Mammary microvascular endothelial cell (primary cell): ENCODE data around the gene ACACB. TPM values are rescaled to one million over a fixed set of nuclear protein-coding genes. Genes with fewer than 3 reads are reported as not detected.

Experiments
- total RNA-seq: library from RNA; depleted of rRNA; stranded (reverse); fragments of >200 nt; gene quantifications from 2 replicates; pipeline ENCODE4 v1.2.3, GENCODE V29; 2015

The ACACB gene
- 1.1 and 3.1 TPM in 2 replicates for total RNA-seq

DNA sequence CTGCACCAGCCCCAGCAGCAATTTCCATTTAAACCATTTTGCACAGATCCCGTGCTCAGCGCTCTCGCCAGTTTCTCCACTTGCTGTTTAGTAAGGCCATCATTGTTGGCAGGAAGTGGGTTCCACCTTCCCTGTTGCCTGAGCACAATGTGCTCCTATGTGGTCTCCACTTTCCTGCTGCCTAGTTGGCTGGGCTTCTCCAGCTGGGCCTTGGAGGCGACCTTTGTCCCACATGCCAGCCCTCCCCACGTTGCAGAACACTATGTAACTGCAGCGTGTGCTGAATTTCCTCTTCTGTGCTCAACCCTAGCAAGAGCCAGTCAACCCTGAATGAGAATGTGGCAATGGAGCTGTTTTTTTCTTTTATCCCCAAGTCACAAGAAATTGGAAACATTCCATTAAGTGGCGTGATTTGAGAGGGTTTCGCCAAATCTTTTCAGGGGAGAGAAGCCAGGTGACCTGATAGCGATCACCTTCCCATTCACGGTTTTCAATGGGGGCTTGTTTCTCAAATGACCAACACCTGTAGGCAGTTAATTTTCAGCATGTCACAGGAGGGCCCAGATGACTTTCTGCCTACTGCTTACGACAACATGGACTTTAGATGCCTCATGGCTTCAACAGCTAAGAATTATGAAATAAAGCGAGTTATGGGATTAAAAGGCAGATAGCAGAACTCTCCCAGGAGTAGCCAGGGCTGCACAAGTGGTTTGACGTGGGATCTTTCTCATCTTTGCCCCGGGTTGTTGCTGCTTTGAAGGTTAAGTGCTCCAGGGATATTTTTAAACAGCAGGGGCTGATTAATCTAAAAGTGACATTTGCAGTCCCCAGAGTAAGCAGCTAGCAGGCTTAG, at the start of gene ACACB:
TSS of gene ACACB (plus strand) at position 830 of the 853 bp plus-strand sequence. CDS start 22,819 bp downstream, outside the sequence.

GRCh38 chr12:109093022-109093918, 23.1 kb upstream of the ACACB start, which contains the start of gene ALKBH2:
Gene ALKBH2 (minus strand): TSS chr12:109093472. CDS start chr12:109092786, 686 bp downstream.

GRCh38 chr12:109097435-109098182, 18.8 kb upstream of the ACACB start, which contains the start of gene UNG:
Gene UNG (plus strand): TSS chr12:109097597. CDS start chr12:109097680, 83 bp downstream.

GRCh38 chr12:109308534-109309380, 192.4 kb downstream of the ACACB start, which contains the start of gene FOXN4:
Gene FOXN4 (minus strand): TSS chr12:109309284. CDS start chr12:109308321, 963 bp downstream.

Other genes starting within 250 kb of the ACACB start
- gene DAO, start 236.5 kb upstream of the ACACB start, total RNA-seq = not detected in 2 replicates
- gene SVOP, start 95.5 kb upstream of the ACACB start, total RNA-seq = not detected in 2 replicates
- 6.1 and 6.5 TPM in 2 replicates for gene USP30, start 64.0 kb upstream of the ACACB start, total RNA-seq
- 5.9 and 6.1 TPM in 2 replicates for gene ALKBH2, start 23.1 kb upstream of the ACACB start, total RNA-seq
- 120 and 131 TPM in 2 replicates for gene UNG, start 19.0 kb upstream of the ACACB start, total RNA-seq
- gene FOXN4, start 192.7 kb downstream of the ACACB start, total RNA-seq = not detected in 2 replicates
- gene MYO1H, start 231.3 kb downstream of the ACACB start, total RNA-seq = not detected in 2 replicates